A549 (cell line): Measurements from ENCODE around the gene LACTBL1. TPM values are rescaled to one million over a fixed set of nuclear protein-coding genes. Genes with fewer than 3 reads are reported as not detected.
"Not testable (repeated sequence)": the region's sequence is repeated elsewhere in the genome, so short reads cannot be mapped to it uniquely, and the experiment has no call there.

Experiments
- ATAC-seq, 2 experiments: fragments of 200-7000 bp in 1 of 2; fragments of >200 bp in 1 of 2; cut with Nextera tagmentation in 1 of 2; cut with Tn5 transposase in 1 of 2; 3 replicates each; pipeline versions ENCODE4 v1.8.0 to v1.9.1; 2018 to 2020; ENCODE audit warnings: mild to moderate bottlenecking in 1 of 2, moderate library complexity in 1 of 2
- CTCF ChIA-PET: fragments of 300-600 bp; sonication (Branson Sonifier 250); formaldehyde crosslinking; extraction: SDS; loops from one replicate; lab custom pipeline; 2021; ENCODE audit warnings: antibody characterized with exemption, inconsistent platforms; lab: Yijun Ruan, JAX
- POLR2A ChIA-PET: fragments of 350-600 bp; formaldehyde crosslinking; extraction: SDS; loops from one replicate; lab custom pipeline; 2021; ENCODE audit warnings: antibody characterized with exemption, inconsistent platforms; lab: Yijun Ruan, JAX
- DNase-seq, 2 experiments: peaks; one replicate each; pipeline versions ENCODE4 v3.0.0 to v3.0.0-alpha.2; 2011 to 2016; ENCODE audit warnings: low read depth in 1 of 2, low spot score in 1 of 2
- FAIRE-seq: peaks from 2 replicates; lab custom pipeline; 2011; peaks lifted over from hg19 to GRCh38; lab: Jason Lieb, UNC
- H3K27ac ChIP-seq, 2 experiments: fragments of >200 bp; sonication (Bioruptor Twin); formaldehyde crosslinking; 3 replicates each; pipeline ENCODE4 v1.5.1; 2016 to 2017
- H3K4me1 ChIP-seq: fragments of >200 bp; sonication (Bioruptor Twin); formaldehyde crosslinking; 3 replicates; pipeline ENCODE4 v1.6.1; 2016
- H3K4me2 ChIP-seq: fragments of >200 bp; sonication (Bioruptor Twin); formaldehyde crosslinking; 3 replicates; pipeline ENCODE4 v1.6.1; 2016
- H3K4me3 ChIP-seq: fragments of >200 bp; sonication (Bioruptor Twin); formaldehyde crosslinking; 3 replicates; pipeline ENCODE4 v1.5.1; 2016
- H3K9me3 ChIP-seq: fragments of >200 bp; sonication (Bioruptor Twin); formaldehyde crosslinking; 3 replicates; pipeline ENCODE4 v1.6.1; 2016
- CBX2 ChIP-seq: fragments of 200-600 bp; sonication (generic); IDR thresholded peaks from 2 replicates; pipeline ENCODE4 v1.6.1; 2016; ENCODE audit warnings: low read depth, mild to moderate bottlenecking, borderline replicate concordance
- CBX8 ChIP-seq: fragments of 200-600 bp; sonication (generic); IDR thresholded peaks from 2 replicates; pipeline ENCODE4 v1.6.1; 2016
- EHMT2 ChIP-seq: fragments of 200-600 bp; sonication (generic); IDR thresholded peaks from 2 replicates; pipeline ENCODE4 v1.6.1; 2016; ENCODE audit warnings: antibody characterized with exemption, low read depth, mild to moderate bottlenecking, moderate library complexity
- ESRRA ChIP-seq: fragments of 150-350 bp; IDR thresholded peaks from 2 replicates; pipeline ENCODE4 v1.6.1; 2014; ENCODE audit warnings: mild to moderate bottlenecking, low read length, borderline replicate concordance
- FOSL2 ChIP-seq, 2 experiments: fragments of 450-650 bp in 1 of 2; fragments of >200 bp in 1 of 2; sonication (Bioruptor Twin) in 1 of 2; formaldehyde crosslinking; IDR thresholded peaks; 2 replicates each; pipeline versions ENCODE4 v1.5.0 to v1.6.1; 2016 to 2020; ENCODE audit warnings: mild to moderate bottlenecking in 1 of 2, moderate library complexity in 1 of 2
- FOXS1 ChIP-seq: fragments of 250-450 bp; sonication (Bioruptor Pico); IDR thresholded peaks from 2 replicates; pipeline ENCODE4 v1.5.0; 2020; ENCODE audit warnings: mild to moderate bottlenecking, moderate library complexity
- HOXB5 ChIP-seq: fragments of 250-450 bp; sonication (Bioruptor Pico); IDR thresholded peaks from 2 replicates; pipeline ENCODE4 v1.5.0; 2020; ENCODE audit warnings: mild to moderate bottlenecking, moderate library complexity
- KDM1A ChIP-seq: fragments of 200-600 bp; sonication (generic); IDR thresholded peaks from 2 replicates; pipeline ENCODE4 v1.6.1; 2016; ENCODE audit warnings: low read depth, mild to moderate bottlenecking
- MAFK ChIP-seq: fragments of 450-650 bp; IDR thresholded peaks from 2 replicates; pipeline ENCODE4 v1.6.1; 2014; ENCODE audit not compliant: partially characterized antibody
- MAZ ChIP-seq: fragments of 150-350 bp; IDR thresholded peaks from 2 replicates; pipeline ENCODE4 v1.6.1; 2014; ENCODE audit warnings: antibody characterized with exemption, low read depth, low read length, borderline replicate concordance
- NPAS2 ChIP-seq: fragments of 250-450 bp; sonication (Bioruptor Pico); IDR thresholded peaks from 2 replicates; pipeline ENCODE4 v1.8.0; 2022; ENCODE audit warnings: mild to moderate bottlenecking, moderate library complexity, borderline replicate concordance
- PBX3 ChIP-seq: IDR thresholded peaks from 2 replicates; pipeline ENCODE4 v1.6.1; 2012
- RAD21 ChIP-seq, 2 experiments: fragments of >200 bp in 1 of 2; sonication (Bioruptor Twin) in 1 of 2; formaldehyde crosslinking in 1 of 2; IDR thresholded peaks in 1 of 2; conservative IDR thresholded peaks in 1 of 2; 2 replicates in 1 of 2; 3 replicates in 1 of 2; pipeline ENCODE4 v1.6.1; 2012 to 2018; ENCODE audit warnings: inconsistent platforms in 1 of 2
- RCOR1 ChIP-seq: fragments of 150-350 bp; IDR thresholded peaks from 2 replicates; pipeline ENCODE4 v1.6.1; 2014; ENCODE audit warnings: antibody characterized with exemption, low read length, low read depth
- SREBF2 ChIP-seq: fragments of 450-650 bp; IDR thresholded peaks from 2 replicates; pipeline ENCODE4 v1.6.1; 2014; ENCODE audit warnings: mild to moderate bottlenecking, moderate library complexity
- ZC3H11A ChIP-seq: fragments of 450-650 bp; IDR thresholded peaks from 2 replicates; pipeline ENCODE4 v1.6.1; 2014; ENCODE audit warnings: antibody characterized with exemption, mild to moderate bottlenecking
- ZFP36 ChIP-seq: fragments of 450-650 bp; IDR thresholded peaks from 2 replicates; pipeline ENCODE4 v1.6.1; 2014; ENCODE audit warnings: borderline replicate concordance; ENCODE audit not compliant: partially characterized antibody
- ZSCAN20 ChIP-seq: fragments of 250-450 bp; sonication (Bioruptor Pico); IDR thresholded peaks from 2 replicates; pipeline ENCODE4 v1.8.0; 2022; ENCODE audit warnings: mild to moderate bottlenecking, moderate library complexity
- whole genome bisulfite sequencing: methylation state at CpG from one replicate; pipeline ENCODE4 v1.1.6; 2017; ENCODE audit errors: missing lambda C conversion rate; 5-methylcytosine and 5-hydroxymethylcytosine counted together
- polyA plus RNA-seq, 4 experiments: library from polyadenylated mRNA; depleted of rRNA in 3 of 4; stranded (reverse); fragments of >200 nt; fragmentation: RNase III in 1 of 4; extraction: RNeasy Plus Mini Kit Qiagen cat#74134 plus additional on column Dnase treatment in 1 of 4; gene quantifications; 2 replicates in 3 of 4; 3 replicates in 1 of 4; pipeline ENCODE4 v1.2.3, GENCODE V29; 2011 to 2017
- TF ChIP-seq, protein P1 (sequence below): fragments of >200 bp; sonication (Bioruptor Twin); formaldehyde crosslinking; IDR thresholded peaks from 3 replicates; pipeline ENCODE4 v1.6.1; 2016
- TF ChIP-seq, protein P2 (sequence below): fragments of 250-450 bp; sonication (Bioruptor Pico); IDR thresholded peaks from 2 replicates; pipeline ENCODE4 v1.5.0; 2021; ENCODE audit warnings: mild to moderate bottlenecking, moderate library complexity, borderline replicate concordance
- TF ChIP-seq, protein P3 (sequence below): fragments of 250-450 bp; sonication (Bioruptor Pico); IDR thresholded peaks from 2 replicates; pipeline ENCODE4 v1.5.0; 2020; ENCODE audit warnings: low read depth, mild to moderate bottlenecking, moderate library complexity
- TF ChIP-seq, protein P4 (sequence below): IDR thresholded peaks from 2 replicates; pipeline ENCODE4 v1.6.1; 2012

The LACTBL1 gene
- polyA plus RNA-seq, 2 of the 4 experiments (the other 2 are of a cell fraction), result not detected

DNA sequence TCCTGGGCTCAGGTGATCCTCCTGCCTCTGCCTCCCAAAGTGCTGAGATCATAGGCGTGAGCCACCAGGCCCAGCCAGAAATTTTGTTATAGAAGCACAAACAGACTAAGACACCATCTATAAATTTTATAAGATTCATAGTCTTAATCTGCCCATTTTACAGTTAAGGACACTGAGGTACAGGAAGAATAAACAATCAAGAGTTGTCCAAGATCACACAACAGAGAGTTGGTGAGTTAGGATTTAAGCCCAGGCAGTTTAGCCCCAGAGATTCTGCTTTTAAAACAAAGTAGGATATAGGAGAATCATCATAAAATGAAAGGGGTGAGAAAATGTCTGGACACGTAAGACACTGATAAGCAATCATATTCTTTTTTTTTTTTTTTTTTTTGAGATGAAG lies 36.2 kb upstream of the LACTBL1 start (continued):
- no peak for TF ChIP-seq CBX8
- TF ChIP-seq FOSL2 (IDR thresholded peaks at IDR 0.05), result no peak
- TF ChIP-seq FOSL2 (CRISPR knock-in tag; IDR thresholded peaks at IDR 0.05), result no peak
- TF ChIP-seq RAD21 (conservative IDR thresholded peaks at IDR 0.05 in 1 of 2, IDR thresholded peaks at IDR 0.05 in 1 of 2), result no peak

- 79% methylated on average over 4 of the region's 4 CpGs for WGBS
- no peak for TF ChIP-seq KDM1A
- TF ChIP-seq RCOR1, result no peak
- no peak for TF ChIP-seq PBX3
- TF ChIP-seq SREBF2, result no peak
- TF ChIP-seq, protein P1, sequence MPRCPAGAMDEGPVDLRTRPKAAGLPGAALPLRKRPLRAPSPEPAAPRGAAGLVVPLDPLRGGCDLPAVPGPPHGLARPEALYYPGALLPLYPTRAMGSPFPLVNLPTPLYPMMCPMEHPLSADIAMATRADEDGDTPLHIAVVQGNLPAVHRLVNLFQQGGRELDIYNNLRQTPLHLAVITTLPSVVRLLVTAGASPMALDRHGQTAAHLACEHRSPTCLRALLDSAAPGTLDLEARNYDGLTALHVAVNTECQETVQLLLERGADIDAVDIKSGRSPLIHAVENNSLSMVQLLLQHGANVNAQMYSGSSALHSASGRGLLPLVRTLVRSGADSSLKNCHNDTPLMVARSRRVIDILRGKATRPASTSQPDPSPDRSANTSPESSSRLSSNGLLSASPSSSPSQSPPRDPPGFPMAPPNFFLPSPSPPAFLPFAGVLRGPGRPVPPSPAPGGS, result no peak
- no peak for TF ChIP-seq HOXB5 (CRISPR knock-in tag)
- TF ChIP-seq MAZ, result no peak
- TF ChIP-seq ZFP36, result no peak
- TF ChIP-seq, protein P2, sequence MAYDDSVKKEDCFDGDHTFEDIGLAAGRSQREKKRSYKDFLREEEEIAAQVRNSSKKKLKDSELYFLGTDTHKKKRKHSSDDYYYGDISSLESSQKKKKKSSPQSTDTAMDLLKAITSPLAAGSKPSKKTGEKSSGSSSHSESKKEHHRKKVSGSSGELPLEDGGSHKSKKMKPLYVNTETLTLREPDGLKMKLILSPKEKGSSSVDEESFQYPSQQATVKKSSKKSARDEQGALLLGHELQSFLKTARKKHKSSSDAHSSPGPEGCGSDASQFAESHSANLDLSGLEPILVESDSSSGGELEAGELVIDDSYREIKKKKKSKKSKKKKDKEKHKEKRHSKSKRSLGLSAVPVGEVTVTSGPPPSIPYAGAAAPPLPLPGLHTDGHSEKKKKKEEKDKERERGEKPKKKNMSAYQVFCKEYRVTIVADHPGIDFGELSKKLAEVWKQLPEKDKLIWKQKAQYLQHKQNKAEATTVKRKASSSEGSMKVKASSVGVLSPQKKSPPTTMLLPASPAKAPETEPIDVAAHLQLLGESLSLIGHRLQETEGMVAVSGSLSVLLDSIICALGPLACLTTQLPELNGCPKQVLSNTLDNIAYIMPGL, result no peak
- TF ChIP-seq NPAS2 (CRISPR knock-in tag), result no peak
- TF ChIP-seq, protein P3, sequence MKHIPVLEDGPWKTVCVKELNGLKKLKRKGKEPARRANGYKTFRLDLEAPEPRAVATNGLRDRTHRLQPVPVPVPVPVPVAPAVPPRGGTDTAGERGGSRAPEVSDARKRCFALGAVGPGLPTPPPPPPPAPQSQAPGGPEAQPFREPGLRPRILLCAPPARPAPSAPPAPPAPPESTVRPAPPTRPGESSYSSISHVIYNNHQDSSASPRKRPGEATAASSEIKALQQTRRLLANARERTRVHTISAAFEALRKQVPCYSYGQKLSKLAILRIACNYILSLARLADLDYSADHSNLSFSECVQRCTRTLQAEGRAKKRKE (CRISPR knock-in tag), result no peak
- no peak for TF ChIP-seq MAFK
- TF ChIP-seq CBX2, result no peak
Measured at GRCh38 chr1:23007106-23007505, 34.4 kb upstream of the LACTBL1 start.

DNA sequence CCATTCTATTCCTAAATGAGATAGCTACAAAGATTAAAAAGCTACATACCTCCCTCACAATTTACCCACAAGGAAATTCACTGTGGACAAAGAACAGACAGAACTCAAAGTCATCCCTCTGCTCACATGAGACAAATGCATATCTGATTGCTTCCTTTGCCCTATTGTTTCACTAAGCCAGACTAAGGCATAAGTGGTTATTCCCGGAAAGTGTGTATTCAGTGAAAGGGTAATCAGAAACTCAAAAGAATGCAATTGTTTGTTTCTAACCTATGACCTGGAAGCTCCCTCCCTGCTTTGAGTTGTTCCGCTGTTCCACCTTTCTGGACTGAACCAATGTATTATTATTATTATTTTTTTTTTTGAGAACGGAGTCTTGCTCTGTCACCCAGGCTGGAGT lies 32.1 kb upstream of the LACTBL1 start:
- DNase-seq, H3K4me3 ChIP-seq, POLR2A ChIA-PET, ATAC-seq, H3K9me3 ChIP-seq, H3K4me2 ChIP-seq, H3K4me1 ChIP-seq, FAIRE-seq, H3K27ac ChIP-seq: not testable (repeated sequence)
- CTCF ChIA-PET, result interaction anchor here (1.0 kb wide), 1 partner anchor 633 kb away, joined by 3 read pairs; no protein-coding TSS in a partner anchor
- WGBS, result 89% methylated on average over 3 of the region's 3 CpGs

More at GRCh38 chr1:23007106-23007505, 34.4 kb upstream of the LACTBL1 start:
- peaks cover 15% of the 10 kb centered on the region for H3K4me1 ChIP-seq
- no peak overlapping the region for H3K4me3 ChIP-seq
- H3K27ac ChIP-seq, result no peak overlapping the region
- CTCF ChIA-PET, result no interaction called here
- H3K4me2 ChIP-seq, result no peak overlapping the region
- DNase-seq (no peak), FAIRE-seq (no peak), ATAC-seq (no peak)
- POLR2A ChIA-PET, result no interaction called here
- no peaks in the 10 kb centered on the region for H3K9me3 ChIP-seq

- DNase-seq, result no peak
- FAIRE-seq, result no peak
- H3K9me3 ChIP-seq, result no peaks in the 10 kb centered on the region
- TF ChIP-seq ZC3H11A (no peak), FOXS1 (CRISPR knock-in tag) (no peak), ESRRA (no peak), EHMT2 (no peak), ZSCAN20 (CRISPR knock-in tag) (no peak), ZFP36 (no peak)
- TF ChIP-seq, protein P4, sequence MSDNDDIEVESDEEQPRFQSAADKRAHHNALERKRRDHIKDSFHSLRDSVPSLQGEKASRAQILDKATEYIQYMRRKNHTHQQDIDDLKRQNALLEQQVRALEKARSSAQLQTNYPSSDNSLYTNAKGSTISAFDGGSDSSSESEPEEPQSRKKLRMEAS, result no peak
- TF ChIP-seq, all 56 proteins: peak for 0
- no peaks in the 10 kb centered on the region for H3K4me1 ChIP-seq
- no peak overlapping the region for H3K4me3 ChIP-seq
- ATAC-seq, result no peak
- POLR2A ChIA-PET, result no interaction called here
- H3K27ac ChIP-seq, result no peak overlapping the region
- CTCF ChIA-PET, result no interaction called here
- WGBS, result 71% methylated on average over 3 of the region's 3 CpGs
- H3K4me2 ChIP-seq, result no peak overlapping the region
Measured at GRCh38 chr1:23004112-23004511, 31.4 kb upstream of the LACTBL1 start.

- ATAC-seq, H3K27ac ChIP-seq, H3K4me1 ChIP-seq, POLR2A ChIA-PET, DNase-seq, H3K4me2 ChIP-seq, H3K4me3 ChIP-seq, FAIRE-seq, H3K9me3 ChIP-seq: not testable (repeated sequence)
- CTCF ChIA-PET, result interaction anchor here (1.6 kb wide), 1 partner anchor 25 kb away, joined by 3 read pairs; no protein-coding TSS in a partner anchor
- 72% methylated on average over 5 of the region's 7 CpGs for WGBS
Measured at GRCh38 chr1:23002218-23002617, 29.6 kb upstream of the LACTBL1 start.

DNA sequence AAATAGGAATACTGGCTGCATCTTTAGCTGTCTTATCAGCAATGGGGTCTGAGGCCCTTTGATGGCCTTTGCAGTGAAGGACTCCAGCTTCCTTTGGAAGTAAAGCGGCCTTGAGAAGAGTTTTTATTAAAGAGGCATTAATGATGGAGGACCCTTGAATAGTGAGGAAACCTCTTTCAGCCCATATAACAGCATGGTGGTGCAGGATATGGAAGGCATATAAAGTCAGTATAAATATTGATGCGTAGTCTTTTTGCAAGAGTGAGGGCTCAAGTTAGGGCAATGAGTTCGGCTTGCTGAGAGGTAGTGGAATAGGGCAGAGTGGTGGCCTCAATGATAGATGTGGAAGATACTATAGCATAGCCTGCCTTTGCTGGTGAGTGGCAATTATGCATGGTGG lies 27.5 kb upstream of the LACTBL1 start:
- H3K4me3 ChIP-seq, H3K4me2 ChIP-seq, H3K27ac ChIP-seq, CTCF ChIA-PET, FAIRE-seq, POLR2A ChIA-PET, H3K9me3 ChIP-seq, H3K4me1 ChIP-seq, ATAC-seq, DNase-seq: not testable (repeated sequence)
- WGBS, result 77% methylated on average over 3 of the region's 3 CpGs
